ENCODE data around the gene ABHD2.

The ABHD2 gene

DNA sequence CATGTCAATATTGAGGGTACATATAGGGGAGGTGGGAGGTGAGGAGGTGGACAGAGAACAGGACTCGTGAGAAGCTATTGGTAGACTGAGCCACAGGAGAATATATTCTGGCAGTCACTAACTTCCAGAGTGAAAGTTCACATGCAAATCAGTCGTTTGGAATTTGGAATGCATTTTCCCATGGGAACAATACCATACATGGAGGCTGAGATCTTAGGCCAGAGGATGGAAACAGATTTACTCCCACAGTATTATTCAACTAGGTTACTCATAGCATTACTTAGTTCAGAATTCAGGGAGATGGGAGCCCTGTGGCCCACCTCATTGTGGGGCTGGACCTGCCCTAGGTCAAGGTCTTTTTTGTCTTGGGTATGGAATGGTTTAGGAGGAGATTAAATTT lies 36.4 kb upstream of the ABHD2 start:
- H3K4me3 ChIP-seq (ENCODE audit: low read depth, low read length), result no peak overlapping the region
- peak; percentile 86 for DNase-seq (ENCODE audit: low read depth, low spot score)
- in situ Hi-C loops (cut with HindIII; ENCODE audit: low sequenced_read_pairs), result no loop called here
- TF ChIP-seq, protein P1, sequence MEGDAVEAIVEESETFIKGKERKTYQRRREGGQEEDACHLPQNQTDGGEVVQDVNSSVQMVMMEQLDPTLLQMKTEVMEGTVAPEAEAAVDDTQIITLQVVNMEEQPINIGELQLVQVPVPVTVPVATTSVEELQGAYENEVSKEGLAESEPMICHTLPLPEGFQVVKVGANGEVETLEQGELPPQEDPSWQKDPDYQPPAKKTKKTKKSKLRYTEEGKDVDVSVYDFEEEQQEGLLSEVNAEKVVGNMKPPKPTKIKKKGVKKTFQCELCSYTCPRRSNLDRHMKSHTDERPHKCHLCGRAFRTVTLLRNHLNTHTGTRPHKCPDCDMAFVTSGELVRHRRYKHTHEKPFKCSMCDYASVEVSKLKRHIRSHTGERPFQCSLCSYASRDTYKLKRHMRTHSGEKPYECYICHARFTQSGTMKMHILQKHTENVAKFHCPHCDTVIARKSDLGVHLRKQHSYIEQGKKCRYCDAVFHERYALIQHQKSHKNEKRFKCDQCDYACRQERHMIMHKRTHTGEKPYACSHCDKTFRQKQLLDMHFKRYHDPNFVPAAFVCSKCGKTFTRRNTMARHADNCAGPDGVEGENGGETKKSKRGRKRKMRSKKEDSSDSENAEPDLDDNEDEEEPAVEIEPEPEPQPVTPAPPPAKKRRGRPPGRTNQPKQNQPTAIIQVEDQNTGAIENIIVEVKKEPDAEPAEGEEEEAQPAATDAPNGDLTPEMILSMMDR (IDR thresholded peaks at IDR 0.05; ENCODE audit: low read depth, low read length), result no peak

DNA sequence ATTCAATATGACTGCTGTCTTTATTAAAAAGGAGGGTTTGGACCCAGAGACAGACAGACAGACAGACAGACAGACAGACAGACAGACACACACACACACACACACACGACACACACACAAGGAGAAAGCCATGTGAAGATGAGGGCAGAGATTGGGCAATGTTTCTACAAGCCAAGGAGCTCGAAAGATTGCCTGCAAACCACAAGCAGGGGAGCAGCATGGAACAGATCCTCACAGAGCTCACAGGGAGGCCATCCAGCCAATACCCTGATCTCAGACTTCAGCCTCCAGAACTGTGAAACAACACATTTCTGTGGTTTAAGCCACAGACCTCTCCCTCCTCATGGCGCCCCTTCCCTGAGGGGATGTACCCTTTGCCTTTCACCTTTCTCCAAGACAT lies 35.8 kb upstream of the ABHD2 start:
- peak; percentile 94 for DNase-seq (ENCODE audit: low read depth, low spot score)
- in situ Hi-C loops (cut with HindIII; ENCODE audit: low sequenced_read_pairs), result no loop called here
- no peak overlapping the region for H3K4me3 ChIP-seq (ENCODE audit: low read depth, low read length)
- TF ChIP-seq, protein P1 (IDR thresholded peaks at IDR 0.05; ENCODE audit: low read depth, low read length), result no peak

DNA sequence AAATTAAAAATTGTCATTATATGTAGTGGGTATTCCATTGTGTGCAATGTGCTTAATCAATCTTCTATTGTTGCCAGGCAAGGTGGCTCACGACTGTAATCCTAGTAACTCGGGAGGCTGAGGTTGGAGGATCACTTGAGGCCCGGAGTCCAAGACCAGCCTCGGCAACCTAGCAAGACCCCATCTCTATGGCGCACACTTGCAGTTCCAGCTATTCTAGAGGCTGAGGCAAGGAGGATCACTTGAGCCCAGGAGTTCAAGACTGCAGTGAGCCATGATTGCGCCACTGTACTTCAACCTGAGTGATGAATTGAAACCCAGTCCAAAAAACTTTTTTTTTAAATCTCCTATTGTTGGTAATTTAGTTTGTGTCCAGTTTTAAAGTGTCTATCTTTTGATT lies 33.4 kb upstream of the ABHD2 start:
- no peak overlapping the region for H3K4me3 ChIP-seq (ENCODE audit: low read depth, low read length)
- in situ Hi-C loops (cut with HindIII; ENCODE audit: low sequenced_read_pairs), result no loop called here
- no peak for DNase-seq (ENCODE audit: low read depth, low spot score)
- TF ChIP-seq, protein P1 (IDR thresholded peaks at IDR 0.05; ENCODE audit: low read depth, low read length), result no peak

DNA sequence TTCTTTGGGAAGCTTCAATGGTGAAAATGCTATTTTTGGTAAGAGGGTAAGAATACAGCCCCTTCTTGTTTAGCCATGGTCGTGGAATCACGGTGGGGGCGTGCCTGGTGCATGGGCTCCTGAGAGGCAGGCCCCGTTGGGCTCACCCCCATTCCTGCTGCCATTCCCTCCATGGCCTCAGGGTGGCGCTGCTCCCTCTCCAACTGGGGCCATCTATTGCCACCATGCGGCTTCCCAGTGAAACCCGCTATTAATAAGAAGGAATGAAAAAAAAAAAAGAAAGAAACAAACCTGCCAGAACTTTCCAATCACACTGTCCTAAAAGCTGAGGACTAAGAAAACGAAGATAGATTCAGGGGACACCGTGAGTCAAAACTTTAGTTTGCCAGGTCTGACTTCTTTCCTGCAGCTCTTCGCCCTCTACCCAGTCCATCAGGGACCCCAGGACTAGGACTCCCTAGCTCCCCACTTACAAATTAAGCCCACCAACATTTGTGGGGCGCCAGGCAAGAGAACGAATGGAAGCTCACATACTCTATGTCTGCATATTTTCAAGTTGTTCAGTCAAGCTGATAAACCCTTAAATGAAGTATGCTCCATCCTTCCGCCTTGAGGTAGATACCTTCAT lies 30.6 kb upstream of the ABHD2 start:
- in situ Hi-C loops (cut with HindIII; ENCODE audit: low sequenced_read_pairs), result no loop called here
- TF ChIP-seq, protein P1 (IDR thresholded peaks at IDR 0.05; ENCODE audit: low read depth, low read length), result peak; percentile 98
- peak; percentile 72 for DNase-seq (ENCODE audit: low read depth, low spot score)
- H3K4me3 ChIP-seq (ENCODE audit: low read depth, low read length), result no peak overlapping the region

DNA sequence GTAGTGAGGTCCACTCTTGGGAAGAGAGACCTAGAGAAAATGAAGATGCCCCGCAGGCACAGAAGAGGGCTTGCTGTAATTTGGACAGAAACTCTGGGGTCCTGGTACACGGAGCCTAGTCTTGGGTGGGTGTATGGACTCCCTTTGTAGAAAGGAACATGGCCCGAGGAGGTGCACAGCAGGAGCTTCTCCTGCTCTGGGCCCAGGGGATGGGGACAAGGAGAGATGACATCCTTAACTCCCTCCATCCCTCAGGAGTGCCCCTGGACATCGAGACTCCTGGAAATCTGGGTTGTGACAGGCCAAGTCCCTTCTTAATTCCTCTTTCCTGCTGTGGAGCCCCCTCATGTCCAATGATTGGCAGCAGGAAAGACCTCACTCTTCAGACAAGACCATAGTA lies 29.9 kb upstream of the ABHD2 start:
- TF ChIP-seq, protein P1 (IDR thresholded peaks at IDR 0.05; ENCODE audit: low read depth, low read length), result no peak
- in situ Hi-C loops (cut with HindIII; ENCODE audit: low sequenced_read_pairs), result no loop called here
- no peak for DNase-seq (ENCODE audit: low read depth, low spot score)
- H3K4me3 ChIP-seq (ENCODE audit: low read depth, low read length), result no peak overlapping the region

DNA sequence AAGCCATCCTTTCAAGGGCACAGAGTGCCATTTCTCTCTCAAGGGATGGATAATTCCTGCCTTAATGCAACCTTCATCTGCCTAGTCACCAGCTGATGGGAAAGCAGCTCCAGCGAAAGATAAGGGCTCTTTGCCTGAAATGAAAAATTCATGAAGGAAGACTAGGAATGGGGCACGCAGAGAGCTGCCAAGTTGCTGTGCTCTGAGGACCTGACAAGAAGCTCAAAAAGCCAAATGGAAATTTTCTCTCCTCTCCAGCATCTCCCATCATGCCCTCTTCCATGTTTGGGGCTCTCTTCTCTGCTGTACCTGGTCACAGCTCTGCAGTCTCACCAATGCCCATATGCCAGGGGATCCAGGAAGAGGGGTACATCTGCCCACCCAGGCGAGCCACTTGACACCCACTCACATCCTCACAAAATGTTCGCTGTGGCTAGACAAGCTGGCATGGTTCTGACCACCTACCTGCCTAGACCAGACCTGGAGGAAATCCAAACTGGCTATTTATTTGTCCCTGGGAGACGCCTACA lies 29.3 kb upstream of the ABHD2 start:
- in situ Hi-C loops (cut with HindIII; ENCODE audit: low sequenced_read_pairs), result no loop called here
- TF ChIP-seq, protein P1 (IDR thresholded peaks at IDR 0.05; ENCODE audit: low read depth, low read length), result no peak
- no peak overlapping the region for H3K4me3 ChIP-seq (ENCODE audit: low read depth, low read length)
- no peak for DNase-seq (ENCODE audit: low read depth, low spot score)

Measured in astrocyte of the spinal cord (primary cell).